Astrocyte (in vitro differentiated cells and primary cell): ENCODE data around the gene KLHL11. TPM values are rescaled to one million over a fixed set of nuclear protein-coding genes. Genes with fewer than 3 reads are reported as not detected.

Experiments used
- DNase-seq: peaks from one replicate; pipeline ENCODE4 v3.0.0-alpha.2; 2010; ENCODE audit warnings: low read depth
- FAIRE-seq: peaks from 2 replicates; lab custom pipeline; 2011; peaks lifted over from hg19 to GRCh38; lab: Jason Lieb, UNC
- H2AFZ ChIP-seq: 2 replicates; pipeline ENCODE4 v1.6.0; 2012; ENCODE audit warnings: low read depth, low read length, inconsistent platforms
- H3K27ac ChIP-seq: 2 replicates; pipeline ENCODE4 v1.5.1; 2011; ENCODE audit warnings: low read depth, low read length, inconsistent platforms
- H3K27me3 ChIP-seq: 2 replicates; pipeline ENCODE4 v1.6.0; 2011; ENCODE audit warnings: low read length, inconsistent platforms; ENCODE audit not compliant: insufficient read depth
- H3K36me3 ChIP-seq: 2 replicates; pipeline ENCODE4 v1.5.1; 2011; ENCODE audit warnings: low read length, inconsistent platforms; ENCODE audit not compliant: insufficient read depth
- H3K4me1 ChIP-seq: 2 replicates; pipeline ENCODE4 v1.5.1; 2011; ENCODE audit warnings: low read length, inconsistent platforms; ENCODE audit not compliant: insufficient read depth
- H3K4me2 ChIP-seq: 2 replicates; pipeline ENCODE4 v1.6.0; 2012; ENCODE audit warnings: low read length, inconsistent platforms
- H3K4me3 ChIP-seq: 2 replicates; pipeline ENCODE4 v1.5.1; 2011; ENCODE audit warnings: low read depth, mild to moderate bottlenecking, low read length, inconsistent platforms; ENCODE audit not compliant: insufficient read depth
- H3K79me2 ChIP-seq: 2 replicates; pipeline ENCODE4 v1.6.0; 2012; ENCODE audit warnings: mild to moderate bottlenecking, low read length, inconsistent platforms; ENCODE audit not compliant: insufficient read depth
- H3K9ac ChIP-seq: 2 replicates; pipeline ENCODE4 v1.6.0; 2012; ENCODE audit warnings: mild to moderate bottlenecking, low read length, inconsistent platforms
- H3K9me3 ChIP-seq: 2 replicates; pipeline ENCODE4 v1.5.1; 2012; ENCODE audit warnings: low read depth, mild to moderate bottlenecking, low read length, inconsistent platforms; ENCODE audit not compliant: insufficient read depth
- H4K20me1 ChIP-seq: 2 replicates; pipeline ENCODE4 v1.6.0; 2012; ENCODE audit warnings: low read length, inconsistent platforms; ENCODE audit not compliant: insufficient read depth
- H3K27ac Mint-ChIP-seq: one replicate; pipeline ENCODE4 v1.8.0; 2021; ENCODE audit warnings: mild to moderate bottlenecking, mixed read lengths; ENCODE audit not compliant: unreplicated experiment
- H3K27me3 Mint-ChIP-seq: one replicate; pipeline ENCODE4 v1.8.0; 2021; ENCODE audit warnings: low read depth, mixed read lengths; ENCODE audit not compliant: unreplicated experiment
- H3K36me3 Mint-ChIP-seq: one replicate; pipeline ENCODE4 v1.8.0; 2021; ENCODE audit warnings: low read depth, mixed read lengths; ENCODE audit not compliant: unreplicated experiment
- H3K4me1 Mint-ChIP-seq: one replicate; pipeline ENCODE4 v1.8.0; 2021; ENCODE audit warnings: low read depth, mixed read lengths; ENCODE audit not compliant: unreplicated experiment
- H3K4me3 Mint-ChIP-seq: one replicate; pipeline ENCODE4 v1.8.0; 2021; ENCODE audit warnings: mild to moderate bottlenecking, moderate library complexity, mixed read lengths; ENCODE audit not compliant: unreplicated experiment
- H3K9me3 Mint-ChIP-seq: one replicate; pipeline ENCODE4 v1.8.0; 2021; ENCODE audit warnings: mild to moderate bottlenecking, mixed read lengths; ENCODE audit not compliant: unreplicated experiment
- CTCF ChIP-seq: IDR thresholded peaks from 2 replicates; pipeline ENCODE4 v1.5.1; 2011; ENCODE audit warnings: low read depth, mild to moderate bottlenecking, inconsistent platforms, low read length, moderate library complexity; ENCODE audit not compliant: insufficient read depth
- EZH2 ChIP-seq: IDR thresholded peaks from 2 replicates; pipeline ENCODE4 v1.6.1; 2012; ENCODE audit warnings: mild to moderate bottlenecking, low read length, inconsistent platforms; ENCODE audit not compliant: insufficient read depth
- total RNA-seq: library from RNA; stranded (reverse); gene quantifications from 2 replicates; pipeline ENCODE4 v1.2.1, GENCODE V29; 2021

The KLHL11 gene
- total RNA-seq, 1 donor from 2014 or later = 12.8 TPM

DNA sequence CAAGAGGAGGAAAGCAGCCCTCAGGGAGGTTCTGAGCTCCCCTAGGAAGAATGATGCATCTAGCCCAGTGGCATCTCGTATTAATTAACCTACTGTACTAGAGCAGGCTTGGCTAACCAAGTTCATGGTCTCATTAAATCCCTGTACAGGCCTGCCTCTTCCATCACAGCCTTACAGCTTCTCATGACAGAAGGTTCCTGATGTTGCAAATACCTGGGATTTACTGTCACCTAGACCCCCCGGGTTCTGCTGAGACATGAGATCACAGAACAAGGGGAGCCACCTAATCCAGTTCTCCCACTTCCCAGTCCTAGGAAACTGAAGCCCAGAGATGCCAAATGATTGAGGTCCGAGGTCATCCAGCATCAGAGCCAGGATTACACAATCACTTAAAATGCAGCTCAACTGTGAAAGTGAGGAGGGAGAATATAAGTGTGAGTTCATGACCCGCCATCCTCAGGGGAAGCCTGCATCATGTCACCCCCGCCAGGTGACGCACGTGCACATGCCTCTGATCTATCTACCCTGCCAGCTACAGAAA lies 29.6 kb upstream of the KLHL11 start:
- H3K4me1 Mint-ChIP-seq = peaks cover 21% of the 10 kb centered on the region
- peak overlapping the region; percentile 16 for H3K4me2 ChIP-seq

GRCh38 chr17:41893384-41893783 lies 28.2 kb upstream of the KLHL11 start:
- peaks cover 82% of the 10 kb centered on the region for H4K20me1 ChIP-seq
- DNase-seq = no peak
- H3K27ac Mint-ChIP-seq = no peak overlapping the region
- peaks cover 16% of the 10 kb centered on the region for H3K36me3 Mint-ChIP-seq
- H3K27me3 Mint-ChIP-seq = no peaks in the 10 kb centered on the region
- TF ChIP-seq EZH2 (no peak), CTCF (no peak)
- H3K36me3 ChIP-seq = peaks cover 78% of the 10 kb centered on the region
- H3K27ac ChIP-seq = no peak overlapping the region
- H3K4me2 ChIP-seq = no peak overlapping the region
- no peak overlapping the region for H3K4me3 Mint-ChIP-seq
- H2AFZ ChIP-seq = no peak overlapping the region
- H3K4me3 ChIP-seq = no peak overlapping the region
- peaks cover 14% of the 10 kb centered on the region for H3K4me1 ChIP-seq
- no peaks in the 10 kb centered on the region for H3K9me3 Mint-ChIP-seq
- peaks cover 21% of the 10 kb centered on the region for H3K4me1 Mint-ChIP-seq
- H3K27me3 ChIP-seq = no peaks in the 10 kb centered on the region
- H3K9ac ChIP-seq = no peak overlapping the region
- H3K79me2 ChIP-seq = peaks cover 55% of the 10 kb centered on the region
- H3K9me3 ChIP-seq = no peaks in the 10 kb centered on the region
- no peak for FAIRE-seq

More for the DNA sequence above, 29.6 kb upstream of the KLHL11 start:
- no peaks in the 10 kb centered on the region for H3K9me3 ChIP-seq
- peaks cover 77% of the 10 kb centered on the region for H3K36me3 ChIP-seq
- Mint-ChIP-seq H3K36me3 (peaks cover 22% of the 10 kb centered on the region), H3K4me3 (peak overlapping the region; percentile 62), H3K27ac (peak overlapping the region; percentile 89), H3K9me3 (no peaks in the 10 kb centered on the region), H3K27me3 (no peaks in the 10 kb centered on the region)
- DNase-seq (peak; percentile 72), FAIRE-seq (peak; percentile 13)
- no peak for TF ChIP-seq CTCF
- no peak for TF ChIP-seq EZH2
- peak overlapping the region; percentile 16 for H3K9ac ChIP-seq
- H3K27me3 ChIP-seq = no peaks in the 10 kb centered on the region
- H3K4me1 ChIP-seq = peaks cover 14% of the 10 kb centered on the region
- no peak overlapping the region for H3K4me3 ChIP-seq
- H3K79me2 ChIP-seq = peaks cover 50% of the 10 kb centered on the region
- peaks cover 84% of the 10 kb centered on the region for H4K20me1 ChIP-seq
- H3K27ac ChIP-seq = peak overlapping the region; percentile 61
- H2AFZ ChIP-seq = no peak overlapping the region

DNA sequence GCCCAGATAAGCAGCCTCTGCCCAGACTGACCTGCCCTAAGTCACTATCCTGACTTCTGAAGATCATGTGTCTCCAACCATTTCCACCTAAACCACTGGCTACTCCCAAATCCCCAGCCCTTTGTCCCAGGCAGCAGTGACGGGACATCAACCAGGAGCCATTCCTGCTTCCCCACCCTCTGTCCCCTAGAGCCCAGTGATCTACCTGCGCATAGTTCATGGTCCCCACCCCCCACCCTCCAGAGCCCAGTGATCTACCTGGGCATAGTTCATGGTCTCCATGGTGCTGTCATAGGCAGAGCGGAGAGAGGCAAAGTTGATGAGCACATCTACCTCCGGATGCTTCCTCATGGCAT lies 26.8 kb upstream of the KLHL11 start:
- H3K27ac Mint-ChIP-seq = no peak overlapping the region

More for the DNA sequence above, 26.8 kb upstream of the KLHL11 start:
- no peaks in the 10 kb centered on the region for H3K27me3 ChIP-seq
- H3K9ac ChIP-seq = no peak overlapping the region
- H3K9me3 ChIP-seq = no peaks in the 10 kb centered on the region
- peaks cover 88% of the 10 kb centered on the region for H4K20me1 ChIP-seq
- H3K4me2 ChIP-seq = no peak overlapping the region
- peaks cover 61% of the 10 kb centered on the region for H3K79me2 ChIP-seq
- Mint-ChIP-seq H3K36me3 (peaks cover 19% of the 10 kb centered on the region), H3K4me1 (peaks cover 21% of the 10 kb centered on the region), H3K4me3 (no peak overlapping the region), H3K27me3 (no peaks in the 10 kb centered on the region), H3K9me3 (no peaks in the 10 kb centered on the region)
- H3K36me3 ChIP-seq = peaks cover 75% of the 10 kb centered on the region
- no peak overlapping the region for H3K27ac ChIP-seq
- no peak for FAIRE-seq
- no peak overlapping the region for H2AFZ ChIP-seq
- no peak overlapping the region for H3K4me3 ChIP-seq
- peaks cover 14% of the 10 kb centered on the region for H3K4me1 ChIP-seq
- DNase-seq = no peak
- TF ChIP-seq EZH2 = no peak
- no peak for TF ChIP-seq CTCF
